IPS DF 4.7 (cell line): ENCODE data around the gene ADAMTS20.

Source experiments
- DNase-seq: peaks from one replicate; pipeline ENCODE4 v3.0.0-alpha.2; 2013; ENCODE audit warnings: low spot score; ENCODE audit errors: extremely low read depth

The ADAMTS20 gene

GRCh38 chr12:43315961-43316360 lies 236.0 kb downstream of the ADAMTS20 start:
- no peak for DNase-seq

- DNase-seq = no peak
Measured at GRCh38 chr12:43312991-43313505, 239.0 kb downstream of the ADAMTS20 start.

- DNase-seq = no peak
Measured at GRCh38 chr12:43310596-43310995, 241.4 kb downstream of the ADAMTS20 start.

- DNase-seq = no peak
Measured at GRCh38 chr12:43309959-43310358, 242.0 kb downstream of the ADAMTS20 start.

GRCh38 chr12:43308776-43309175 lies 243.2 kb downstream of the ADAMTS20 start:
- no peak for DNase-seq

GRCh38 chr12:43307126-43307525 lies 244.9 kb downstream of the ADAMTS20 start:
- no peak for DNase-seq

GRCh38 chr12:43306066-43306465 lies 245.9 kb downstream of the ADAMTS20 start:
- DNase-seq = no peak

GRCh38 chr12:43305065-43305464 lies 246.9 kb downstream of the ADAMTS20 start:
- DNase-seq = no peak
